K562 (cell line): ENCODE data around the gene TRIP10. TPM values are rescaled to one million over a fixed set of nuclear protein-coding genes. Genes with fewer than 3 reads are reported as not detected.

Source experiments
- CBFB ChIP-seq: sonication (generic); formaldehyde crosslinking; IDR thresholded peaks from 2 replicates; pipeline ENCODE4 v1.4.0; 2020; ENCODE audit warnings: mild to moderate bottlenecking, missing genetic modification reagents
- MED1 ChIP-seq: sonication (generic); formaldehyde crosslinking; IDR thresholded peaks from 2 replicates; pipeline ENCODE4 v1.8.1; 2023; ENCODE audit warnings: missing genetic modification reagents, borderline replicate concordance
- MITF ChIP-seq: IDR thresholded peaks from 2 replicates; pipeline ENCODE4 v1.6.1; 2014; ENCODE audit warnings: antibody characterized with exemption
- REST ChIP-seq, 2 experiments: fragments of 450-650 bp; formaldehyde crosslinking in 1 of 2; IDR thresholded peaks; 2 replicates each; pipeline versions ENCODE4 v1.4.0 to v1.6.1; 2014 to 2020; ENCODE audit warnings: mild to moderate bottlenecking in 2 of 2, borderline replicate concordance in 1 of 2, low read depth in 1 of 2
- SLC30A9 ChIP-seq: fragments of 250-450 bp; sonication (Bioruptor Pico); IDR thresholded peaks from 2 replicates; pipeline ENCODE4 v1.8.0; 2022; ENCODE audit warnings: mild to moderate bottlenecking, moderate library complexity
- SP2 ChIP-seq: IDR thresholded peaks from 2 replicates; pipeline ENCODE4 v1.6.1; 2011; ENCODE audit warnings: mild to moderate bottlenecking, low read depth, low read length, moderate library complexity; ENCODE audit not compliant: poor library complexity, severe bottlenecking; ENCODE audit errors: extremely low read depth
- TRIM28 ChIP-seq: fragments of 450-650 bp; IDR thresholded peaks from 2 replicates; pipeline ENCODE4 v1.6.1; 2017
- ZNF165 ChIP-seq: fragments of 250-450 bp; sonication (Bioruptor Pico); IDR thresholded peaks from 2 replicates; pipeline ENCODE4 v1.4.0; 2020; ENCODE audit warnings: borderline replicate concordance
- ZSCAN29 ChIP-seq: fragments of 450-650 bp; IDR thresholded peaks from 2 replicates; pipeline ENCODE4 v1.6.1; 2017
- polyA plus RNA-seq, 8 experiments: library from polyadenylated mRNA; depleted of rRNA in 4 of 8; stranded (reverse) in 5 of 8; unstranded in 3 of 8; fragments of >200 nt; fragmentation: Nextera tagmentation in 2 of 8; fragmentation: Illumina TruSeq in 1 of 8; extraction: Ambion mirVana in 2 of 8; extraction: Trizol in 1 of 8; gene quantifications; 2 replicates each; pipeline versions ENCODE4 v1.2.1 to v1.2.3, GENCODE V29; 2011 to 2014; ENCODE audit warnings: inconsistent platforms in 1 of 8, missing spikeins in 1 of 8
- total RNA-seq, 7 experiments: library from RNA; depleted of rRNA in 6 of 7; stranded (reverse); fragments of >200 nt in 6 of 7; fragmentation: Illumina TruSeq in 2 of 7; extraction: Trizol in 2 of 7; gene quantifications; 2 replicates each; pipeline versions ENCODE4 v1.2.1 to v1.2.3, GENCODE V29; 2011 to 2021; ENCODE audit warnings: low replicate concordance in 1 of 7
- TF ChIP-seq, protein P1 (sequence below): fragments of 250-450 bp; sonication (Bioruptor Pico); IDR thresholded peaks from 2 replicates; pipeline ENCODE4 v1.5.0; 2021; ENCODE audit warnings: mild to moderate bottlenecking, moderate library complexity
- TF ChIP-seq, protein P2 (sequence below): fragments of 250-450 bp; sonication (Bioruptor Pico); IDR thresholded peaks from 2 replicates; pipeline ENCODE4 v1.4.0; 2020; ENCODE audit warnings: borderline replicate concordance

Gene TRIP10
- total and polyA plus RNA-seq, 9 of the 15 experiments (the other 6 are each of a cell fraction or from before 2014, with no cell fraction given): 1.2 to 66.8 (median 36.1) TPM

- TF ChIP-seq, protein P1, sequence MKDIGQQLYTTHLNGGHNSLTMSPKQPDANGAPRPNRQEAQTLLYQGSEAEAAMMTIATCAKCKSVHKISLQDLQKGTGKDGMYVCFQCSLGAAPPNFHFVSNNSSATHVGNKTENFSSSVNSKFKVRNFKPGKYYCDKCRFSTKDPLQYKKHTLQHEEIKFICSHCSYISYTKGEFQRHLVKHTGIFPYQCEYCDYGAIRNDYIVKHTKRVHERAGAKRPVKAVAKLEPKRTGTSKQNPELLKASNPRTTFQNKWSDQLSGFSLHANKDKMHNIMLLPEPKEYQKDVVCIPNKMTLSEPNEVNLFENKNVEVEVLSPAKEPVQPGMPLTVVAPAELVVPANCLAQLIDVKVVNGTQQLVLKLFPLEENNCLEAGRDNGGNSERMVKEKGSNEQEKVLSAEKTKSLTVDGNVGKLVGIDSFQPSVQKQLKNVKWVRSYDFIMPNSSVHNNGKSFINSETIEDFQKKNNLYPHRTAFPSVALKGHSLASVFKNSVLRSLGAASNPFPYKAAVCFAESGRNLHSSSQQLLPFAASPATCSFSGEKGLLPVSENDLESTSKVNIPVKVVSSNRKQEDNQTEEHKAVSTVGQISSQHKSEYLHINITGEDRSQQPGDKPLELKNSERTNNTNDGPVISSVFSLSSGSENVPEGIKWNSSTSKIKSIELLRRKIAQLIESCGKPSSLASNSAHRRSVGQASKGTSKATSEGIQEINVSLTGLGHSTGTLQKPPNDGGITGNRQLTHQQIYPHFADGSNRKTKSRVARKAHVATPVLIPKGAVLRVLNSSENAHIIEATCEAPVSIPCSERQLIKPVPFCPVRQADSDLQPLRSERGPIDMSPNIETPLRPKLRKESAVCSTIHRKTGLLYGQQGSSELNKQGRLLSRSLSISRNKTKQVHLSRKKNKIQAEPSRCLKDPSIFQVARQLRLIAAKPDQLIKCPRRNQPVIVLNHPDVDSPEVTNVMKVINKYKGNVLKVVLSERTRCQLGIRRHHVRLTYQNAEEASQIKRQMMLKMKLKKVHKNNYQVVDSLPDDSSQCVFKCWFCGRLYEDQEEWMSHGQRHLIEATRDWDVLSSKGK (CRISPR knock-in tag): no peak
- TF ChIP-seq, protein P2, sequence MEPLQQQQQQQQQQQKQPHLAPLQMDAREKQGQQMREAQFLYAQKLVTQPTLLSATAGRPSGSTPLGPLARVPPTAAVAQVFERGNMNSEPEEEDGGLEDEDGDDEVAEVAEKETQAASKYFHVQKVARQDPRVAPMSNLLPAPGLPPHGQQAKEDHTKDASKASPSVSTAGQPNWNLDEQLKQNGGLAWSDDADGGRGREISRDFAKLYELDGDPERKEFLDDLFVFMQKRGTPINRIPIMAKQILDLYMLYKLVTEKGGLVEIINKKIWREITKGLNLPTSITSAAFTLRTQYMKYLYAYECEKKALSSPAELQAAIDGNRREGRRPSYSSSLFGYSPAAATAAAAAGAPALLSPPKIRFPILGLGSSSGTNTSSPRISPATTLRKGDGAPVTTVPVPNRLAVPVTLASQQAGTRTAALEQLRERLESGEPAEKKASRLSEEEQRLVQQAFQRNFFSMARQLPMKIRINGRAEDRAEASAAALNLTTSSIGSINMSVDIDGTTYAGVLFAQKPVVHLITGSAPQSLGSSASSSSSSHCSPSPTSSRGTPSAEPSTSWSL: no peak
- TF ChIP-seq REST (IDR thresholded peaks at IDR 0.05; ENCODE audit: borderline replicate concordance): peak; percentile 78
- no peak for TF ChIP-seq REST (CRISPR knock-in tag; IDR thresholded peaks at IDR 0.05; ENCODE audit: low read depth)
- TF ChIP-seq SP2: no peak
- TF ChIP-seq SLC30A9 (CRISPR knock-in tag): no peak
- TF ChIP-seq ZNF165 (CRISPR knock-in tag): no peak; the same call in 1 of the 2 replicates
- no peak for TF ChIP-seq MED1 (CRISPR knock-in tag)
- no peak for TF ChIP-seq TRIM28
- no peak for TF ChIP-seq CBFB (CRISPR knock-in tag)
- TF ChIP-seq MITF: 0 out of 2 replicates have a peak, but pooled peaks have one; percentile 15
- TF ChIP-seq ZSCAN29: no peak
Observed at GRCh38 chr19:6737873-6738786, 1.4 kb upstream of the TRIP10 start (continued).
